ENCODE results near the gene PDGFB. TPM values are rescaled to one million over a fixed set of nuclear protein-coding genes. Genes with fewer than 3 reads are reported as not detected.

PDGFB gene
- total RNA-seq, 2 donors from 2014 or later = 5.9 to 10.4 TPM

DNA sequence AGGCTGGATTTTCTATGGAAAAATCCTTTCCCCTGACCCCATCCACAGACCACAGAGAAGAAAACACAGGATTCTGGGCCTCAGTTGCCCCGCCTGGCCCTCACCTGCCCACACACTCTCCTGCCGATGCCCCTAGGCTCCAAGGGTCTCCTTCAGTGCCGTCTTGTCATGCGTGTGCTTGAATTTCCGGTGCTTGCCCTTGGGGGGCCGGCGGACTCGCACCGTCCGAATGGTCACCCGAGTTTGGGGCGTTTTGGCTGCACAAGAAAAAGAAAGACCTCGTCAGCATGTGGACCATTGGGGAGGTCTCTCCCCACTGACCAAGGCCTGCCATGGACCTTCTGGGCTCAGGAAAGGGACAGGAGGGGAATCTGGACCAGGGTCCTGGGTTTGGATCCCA is 19.2 kb downstream of the PDGFB start:
- no peak overlapping the region for H3K27ac ChIP-seq (ENCODE audit: low read depth, low read length)
- Mint-ChIP-seq H3K4me3 (no peak overlapping the region), H3K27me3 (ENCODE audit: insufficient read depth) (peaks cover 1% of the 10 kb centered on the region), H3K4me1 (peaks cover 6% of the 10 kb centered on the region), H3K9me3 (no peaks in the 10 kb centered on the region), H3K36me3 (ENCODE audit: low read depth) (peaks cover 43% of the 10 kb centered on the region), H3K27ac (no peak overlapping the region)
- no peaks in the 10 kb centered on the region for H3K27me3 ChIP-seq (ENCODE audit: control insufficient read depth, insufficient read depth, low read length, poor library complexity, severe bottlenecking)
- TF ChIP-seq, protein P1, sequence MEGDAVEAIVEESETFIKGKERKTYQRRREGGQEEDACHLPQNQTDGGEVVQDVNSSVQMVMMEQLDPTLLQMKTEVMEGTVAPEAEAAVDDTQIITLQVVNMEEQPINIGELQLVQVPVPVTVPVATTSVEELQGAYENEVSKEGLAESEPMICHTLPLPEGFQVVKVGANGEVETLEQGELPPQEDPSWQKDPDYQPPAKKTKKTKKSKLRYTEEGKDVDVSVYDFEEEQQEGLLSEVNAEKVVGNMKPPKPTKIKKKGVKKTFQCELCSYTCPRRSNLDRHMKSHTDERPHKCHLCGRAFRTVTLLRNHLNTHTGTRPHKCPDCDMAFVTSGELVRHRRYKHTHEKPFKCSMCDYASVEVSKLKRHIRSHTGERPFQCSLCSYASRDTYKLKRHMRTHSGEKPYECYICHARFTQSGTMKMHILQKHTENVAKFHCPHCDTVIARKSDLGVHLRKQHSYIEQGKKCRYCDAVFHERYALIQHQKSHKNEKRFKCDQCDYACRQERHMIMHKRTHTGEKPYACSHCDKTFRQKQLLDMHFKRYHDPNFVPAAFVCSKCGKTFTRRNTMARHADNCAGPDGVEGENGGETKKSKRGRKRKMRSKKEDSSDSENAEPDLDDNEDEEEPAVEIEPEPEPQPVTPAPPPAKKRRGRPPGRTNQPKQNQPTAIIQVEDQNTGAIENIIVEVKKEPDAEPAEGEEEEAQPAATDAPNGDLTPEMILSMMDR (conservative IDR thresholded peaks at IDR 0.05) = no peak
- no peak overlapping the region for H3K9ac ChIP-seq (ENCODE audit: extremely low read depth, low read length, poor library complexity, severe bottlenecking)
- no peaks in the 10 kb centered on the region for H3K9me3 ChIP-seq (ENCODE audit: control insufficient read depth, low read length)
- H3K36me3 ChIP-seq (ENCODE audit: control insufficient read depth, insufficient read depth, low read length) = no peaks in the 10 kb centered on the region
- peaks cover 6% of the 10 kb centered on the region for H3K4me1 ChIP-seq (ENCODE audit: control insufficient read depth, insufficient read depth, low read length)
- no peak overlapping the region for H3K4me3 ChIP-seq (ENCODE audit: low read length)
- WGBS, 2 experiments (ENCODE audit: insufficient coverage in 1 of 2, insufficient read length in 1 of 2) = 96 to 100% methylated on average over 12 to 13 of the region's 13 CpGs
- DNase-seq = no peak

DNA sequence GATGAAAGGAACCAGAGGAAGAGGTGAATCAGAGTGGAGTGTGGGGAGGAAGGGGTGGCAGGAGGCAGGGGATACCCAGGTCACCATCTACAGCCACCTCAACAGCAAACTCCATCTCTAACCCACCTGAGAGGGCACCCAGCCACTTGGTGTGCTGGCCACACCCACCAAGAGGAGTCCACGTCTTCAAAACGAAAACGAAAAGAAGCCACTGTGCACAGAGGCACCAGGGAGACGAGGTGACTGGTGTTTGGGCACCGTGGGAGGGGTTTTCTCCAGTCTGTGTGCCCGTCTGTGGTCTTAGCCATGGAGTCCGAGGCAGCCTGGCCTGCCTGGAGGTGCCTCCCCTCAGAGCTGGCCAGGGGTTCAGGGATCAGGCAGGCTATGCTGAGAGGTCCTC is 20.2 kb downstream of the PDGFB start:
- no peak overlapping the region for H3K9ac ChIP-seq (ENCODE audit: extremely low read depth, low read length, poor library complexity, severe bottlenecking)
- H3K27me3 ChIP-seq (ENCODE audit: control insufficient read depth, insufficient read depth, low read length, poor library complexity, severe bottlenecking) = no peaks in the 10 kb centered on the region
- WGBS, 2 experiments (ENCODE audit: insufficient coverage in 1 of 2, insufficient read length in 1 of 2) = 92 to 100% methylated on average over 7 of the region's 7 CpGs
- no peaks in the 10 kb centered on the region for H3K36me3 ChIP-seq (ENCODE audit: control insufficient read depth, insufficient read depth, low read length)
- H3K9me3 Mint-ChIP-seq = no peaks in the 10 kb centered on the region
- H3K4me1 ChIP-seq (ENCODE audit: control insufficient read depth, insufficient read depth, low read length) = peaks cover under 1% of the 10 kb centered on the region
- no peak overlapping the region for H3K4me3 ChIP-seq (ENCODE audit: low read length)
- H3K4me3 Mint-ChIP-seq = no peak overlapping the region
- no peak for DNase-seq
- H3K4me1 Mint-ChIP-seq = no peaks in the 10 kb centered on the region
- peaks cover 1% of the 10 kb centered on the region for H3K27me3 Mint-ChIP-seq (ENCODE audit: insufficient read depth)
- no peaks in the 10 kb centered on the region for H3K9me3 ChIP-seq (ENCODE audit: control insufficient read depth, low read length)
- TF ChIP-seq, protein P1 (conservative IDR thresholded peaks at IDR 0.05) = no peak
- no peak overlapping the region for H3K27ac Mint-ChIP-seq
- H3K36me3 Mint-ChIP-seq (ENCODE audit: low read depth) = peaks cover 42% of the 10 kb centered on the region
- no peak overlapping the region for H3K27ac ChIP-seq (ENCODE audit: low read depth, low read length)

DNA sequence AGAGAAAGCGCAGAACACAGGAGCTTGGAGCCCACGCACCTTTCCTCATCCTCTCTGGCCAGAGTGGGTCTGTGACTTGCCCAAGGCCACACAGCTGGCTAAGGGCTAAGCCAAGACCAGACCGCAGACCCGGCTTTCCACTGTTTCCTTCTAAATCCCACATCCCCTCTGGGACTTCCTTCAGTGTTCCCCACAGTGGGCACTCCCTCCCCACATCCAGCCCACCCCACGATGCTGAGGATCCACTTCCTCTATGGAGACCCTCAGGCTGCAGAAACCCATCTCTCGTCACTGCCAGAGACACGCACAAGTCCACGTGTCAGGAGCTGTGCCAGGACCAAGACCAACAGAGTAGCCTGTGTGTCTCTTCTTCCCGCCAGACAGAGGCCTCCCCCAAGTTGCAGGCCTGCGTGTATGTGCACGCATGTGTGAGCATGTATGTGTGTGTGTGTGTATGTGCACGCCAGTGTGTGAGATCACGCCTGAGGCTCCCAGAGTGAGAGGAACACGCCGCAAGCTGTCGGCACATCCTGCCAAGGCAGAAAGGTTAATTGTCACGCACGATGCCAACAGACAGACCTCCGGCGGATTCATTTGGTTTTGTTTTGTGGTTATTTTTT is 21.6 kb downstream of the PDGFB start:
- peaks cover 1% of the 10 kb centered on the region for H3K27me3 Mint-ChIP-seq (ENCODE audit: insufficient read depth)
- Histone ChIP-seq H3K36me3 (ENCODE audit: control insufficient read depth, insufficient read depth, low read length) (no peaks in the 10 kb centered on the region), H3K27me3 (ENCODE audit: control insufficient read depth, insufficient read depth, low read length, poor library complexity, severe bottlenecking) (no peaks in the 10 kb centered on the region), H3K9ac (ENCODE audit: extremely low read depth, low read length, poor library complexity, severe bottlenecking) (no peak overlapping the region), H3K9me3 (ENCODE audit: control insufficient read depth, low read length) (no peaks in the 10 kb centered on the region), H3K4me3 (ENCODE audit: low read length) (no peak overlapping the region), H3K27ac (ENCODE audit: low read depth, low read length) (no peak overlapping the region), H3K4me1 (ENCODE audit: control insufficient read depth, insufficient read depth, low read length) (no peaks in the 10 kb centered on the region)
- H3K4me3 Mint-ChIP-seq = no peak overlapping the region
- WGBS, 2 experiments (ENCODE audit: insufficient coverage in 1 of 2, insufficient read length in 1 of 2) = 93 to 94% methylated on average over 11 to 17 of the region's 20 CpGs
- H3K9me3 Mint-ChIP-seq = peaks cover under 1% of the 10 kb centered on the region
- peak overlapping the region; percentile 52 for H3K27ac Mint-ChIP-seq
- TF ChIP-seq, protein P1 (conservative IDR thresholded peaks at IDR 0.05) = no peak
- DNase-seq = peak; percentile 38
- no peaks in the 10 kb centered on the region for H3K4me1 Mint-ChIP-seq
- H3K36me3 Mint-ChIP-seq (ENCODE audit: low read depth) = peaks cover 35% of the 10 kb centered on the region
